CD4-positive, CD25-positive, alpha-beta regulatory T cell (primary cell): Measurements from ENCODE around the gene PPP2R2D. TPM values are rescaled to one million over a fixed set of nuclear protein-coding genes. Genes with fewer than 3 reads are reported as not detected.

Source experiments
- ATAC-seq, 2 donors: fragments of 150-1000 bp; cut with Tn5 transposase; one replicate each; pipeline ENCODE4 v1.10.0; 2021; ENCODE audit warnings: low read depth in 2 of 2, moderate number of reproducible peaks in 2 of 2, moderate library complexity in 1 of 2
- DNase-seq, 3 donors: peaks; one replicate each; pipeline versions ENCODE4 v3.0.0 to v3.0.0-alpha.2; 2012 to 2022; ENCODE audit warnings: mixed read lengths in 1 of 3
- H3K27ac ChIP-seq: one replicate; pipeline ENCODE4 v1.7.0; 2013; ENCODE audit warnings: mild to moderate bottlenecking, low read length; ENCODE audit not compliant: insufficient read depth, poor library complexity, severe bottlenecking
- H3K27me3 ChIP-seq: one replicate; pipeline ENCODE4 v1.7.0; 2013; ENCODE audit warnings: low read length; ENCODE audit not compliant: control insufficient read depth, insufficient read depth
- H3K36me3 ChIP-seq: one replicate; pipeline ENCODE4 v1.7.0; 2013; ENCODE audit warnings: mild to moderate bottlenecking, low read length, moderate library complexity; ENCODE audit not compliant: control insufficient read depth, insufficient read depth
- H3K4me1 ChIP-seq: 2 replicates; pipeline ENCODE4 v1.7.0; 2013; ENCODE audit warnings: mild to moderate bottlenecking, low read length; ENCODE audit not compliant: insufficient read depth, control insufficient read depth, poor library complexity, severe bottlenecking
- H3K4me3 ChIP-seq: one replicate; pipeline ENCODE4 v1.7.0; 2013; ENCODE audit warnings: low read depth, mild to moderate bottlenecking, low read length, moderate library complexity
- H3K9me3 ChIP-seq, 2 experiments: 1 replicate in 1 of 2; 2 replicates in 1 of 2; pipeline ENCODE4 v1.7.0; 2013; ENCODE audit warnings: low read length in 2 of 2, mild to moderate bottlenecking in 1 of 2, moderate library complexity in 1 of 2; ENCODE audit not compliant: control insufficient read depth in 2 of 2
- H3K27ac Mint-ChIP-seq, 3 donors: one replicate each; pipeline ENCODE4 v1.8.0; 2020 to 2022; ENCODE audit warnings: mild to moderate bottlenecking in 3 of 3, mixed read lengths in 3 of 3, moderate library complexity in 2 of 3
- H3K27me3 Mint-ChIP-seq: one replicate; pipeline ENCODE4 v1.8.0; 2022; ENCODE audit warnings: mild to moderate bottlenecking, mixed read lengths
- H3K36me3 Mint-ChIP-seq: one replicate; pipeline ENCODE4 v1.8.0; 2020; ENCODE audit warnings: mixed read lengths
- H3K4me1 Mint-ChIP-seq, 4 donors: one replicate each; pipeline ENCODE4 v1.8.0; 2020 to 2022; ENCODE audit warnings: mixed read lengths in 4 of 4, mild to moderate bottlenecking in 1 of 4
- H3K4me3 Mint-ChIP-seq, 4 donors: one replicate each; pipeline ENCODE4 v1.8.0; 2020 to 2022; ENCODE audit warnings: mild to moderate bottlenecking in 4 of 4, mixed read lengths in 4 of 4, moderate library complexity in 3 of 4
- H3K9me3 Mint-ChIP-seq, 7 donors: one replicate each; pipeline ENCODE4 v1.8.0; 2020 to 2022; ENCODE audit warnings: mixed read lengths in 7 of 7, mild to moderate bottlenecking in 3 of 7, moderate library complexity in 2 of 7
- polyA plus RNA-seq, 4 donors: library from polyadenylated mRNA; unstranded; fragments of 300-500 nt; fragmentation: Illumina TruSeq; gene quantifications; one replicate each; pipeline ENCODE4 v1.2.3, GENCODE V29; 2021
- total RNA-seq: library from RNA; stranded (reverse); gene quantifications from one replicate; pipeline ENCODE4 v1.2.3, GENCODE V29; 2022

The PPP2R2D gene
- total and polyA plus RNA-seq, 5 donors from 2014 or later: 23.8 to 48.1 (median 26.6) TPM

GRCh38 chr10:131899116-131899690, 1.6 kb upstream of the PPP2R2D start:
- Mint-ChIP-seq H3K27ac (peak overlapping the region in 1 of 3 donors; percentile 25), H3K9me3 (peaks cover 0 to 3% (median 0%) of the 10 kb centered on the region in 7 donors), H3K27me3 (peaks cover 28% of the 10 kb centered on the region), H3K4me1 (peaks cover 10 to 39% (median 20%) of the 10 kb centered on the region in 4 donors), H3K4me3 (peak overlapping the region; percentile 86 to 94 (median 92)), H3K36me3 (no peaks in the 10 kb centered on the region)
- H3K36me3 ChIP-seq: no peaks in the 10 kb centered on the region
- ATAC-seq (no peak), DNase-seq (no peak)
- H3K4me1 ChIP-seq: peaks cover 30% of the 10 kb centered on the region
- no peaks in the 10 kb centered on the region for H3K9me3 ChIP-seq
- no peak overlapping the region for H3K4me3 ChIP-seq
- H3K27me3 ChIP-seq: no peaks in the 10 kb centered on the region
- no peak overlapping the region for H3K27ac ChIP-seq

- Mint-ChIP-seq H3K36me3 (no peaks in the 10 kb centered on the region), H3K4me1 (peaks cover 14 to 45% (median 26%) of the 10 kb centered on the region in 4 donors), H3K27ac (peak overlapping the region in 2 of 3 donors; percentile 90 to 94), H3K27me3 (peaks cover 31% of the 10 kb centered on the region), H3K4me3 (peak overlapping the region; percentile 86 to 94 (median 92)), H3K9me3 (peaks cover 0 to 3% (median 0%) of the 10 kb centered on the region in 7 donors)
- ATAC-seq: no peak
- peak overlapping the region; percentile 29 for H3K4me3 ChIP-seq
- peaks cover 37% of the 10 kb centered on the region for H3K4me1 ChIP-seq
- H3K27me3 ChIP-seq: no peaks in the 10 kb centered on the region
- H3K27ac ChIP-seq: peak overlapping the region; percentile 93
- H3K36me3 ChIP-seq: no peaks in the 10 kb centered on the region
- no peaks in the 10 kb centered on the region for H3K9me3 ChIP-seq
- no peak for DNase-seq
Measured at GRCh38 chr10:131899695-131900349, 986 bp upstream of the PPP2R2D start.

GRCh38 chr10:131901181-131901829, 497 bp downstream of the PPP2R2D start:
- Mint-ChIP-seq H3K27me3 (peaks cover 27% of the 10 kb centered on the region), H3K4me1 (peaks cover 20 to 58% (median 38%) of the 10 kb centered on the region in 4 donors), H3K36me3 (no peaks in the 10 kb centered on the region)

GRCh38 chr10:131902211-131902610, 1.4 kb downstream of the PPP2R2D start:
- peaks cover 0 to 3% (median 0%) of the 10 kb centered on the region in 7 donors for H3K9me3 Mint-ChIP-seq
- H3K36me3 ChIP-seq: peaks cover 9% of the 10 kb centered on the region
- H3K4me1 ChIP-seq: peaks cover 58% of the 10 kb centered on the region
- H3K4me1 Mint-ChIP-seq: peaks cover 22 to 65% (median 39%) of the 10 kb centered on the region in 4 donors
- H3K4me3 ChIP-seq: peak overlapping the region; percentile 86
- H3K27ac Mint-ChIP-seq: peak overlapping the region; percentile 90 to 97 (median 97)
- H3K27ac ChIP-seq: peak overlapping the region; percentile 81
- peaks cover 27% of the 10 kb centered on the region for H3K27me3 Mint-ChIP-seq
- H3K9me3 ChIP-seq: no peaks in the 10 kb centered on the region
- H3K36me3 Mint-ChIP-seq: no peaks in the 10 kb centered on the region
- H3K4me3 Mint-ChIP-seq: peak overlapping the region; percentile 91 to 98 (median 95)
- ATAC-seq (no peak), DNase-seq (no peak)
- H3K27me3 ChIP-seq: no peaks in the 10 kb centered on the region

More at GRCh38 chr10:131901181-131901829, 497 bp downstream of the PPP2R2D start:
- ATAC-seq (peak; percentile 4 to 5), DNase-seq (peak; percentile 39 to 70 (median 57))
- H3K27me3 ChIP-seq: no peaks in the 10 kb centered on the region
- H3K4me3 Mint-ChIP-seq: peak overlapping the region; percentile 91 to 98 (median 95)
- H3K27ac Mint-ChIP-seq: peak overlapping the region in 2 of 3 donors; percentile 97
- H3K36me3 ChIP-seq: peaks cover 9% of the 10 kb centered on the region
- H3K27ac ChIP-seq: peak overlapping the region; percentile 81
- H3K9me3 Mint-ChIP-seq: peaks cover 0 to 3% (median 0%) of the 10 kb centered on the region in 7 donors
- H3K9me3 ChIP-seq: no peaks in the 10 kb centered on the region
- peak overlapping the region; percentile 86 for H3K4me3 ChIP-seq
- H3K4me1 ChIP-seq: peaks cover 51% of the 10 kb centered on the region

GRCh38 chr10:131902691-131903090, 1.9 kb downstream of the PPP2R2D start:
- ATAC-seq (no peak), DNase-seq (no peak)
- H3K27ac ChIP-seq: peak overlapping the region; percentile 81
- H3K36me3 Mint-ChIP-seq: no peaks in the 10 kb centered on the region
- peaks cover 0 to 3% (median 0%) of the 10 kb centered on the region in 7 donors for H3K9me3 Mint-ChIP-seq
- H3K9me3 ChIP-seq: no peaks in the 10 kb centered on the region
- H3K36me3 ChIP-seq: peaks cover 9% of the 10 kb centered on the region
- H3K27me3 Mint-ChIP-seq: peaks cover 27% of the 10 kb centered on the region
- peak overlapping the region; percentile 91 to 98 (median 95) for H3K4me3 Mint-ChIP-seq
- peaks cover 23 to 70% (median 42%) of the 10 kb centered on the region in 4 donors for H3K4me1 Mint-ChIP-seq
- no peaks in the 10 kb centered on the region for H3K27me3 ChIP-seq
- H3K4me3 ChIP-seq: peak overlapping the region; percentile 86
- peaks cover 62% of the 10 kb centered on the region for H3K4me1 ChIP-seq
- H3K27ac Mint-ChIP-seq: peak overlapping the region; percentile 1 to 97 (median 97)

- Mint-ChIP-seq H3K27me3 (peaks cover 12% of the 10 kb centered on the region), H3K27ac (peak overlapping the region; percentile 91 to 97 (median 93)), H3K4me1 (peaks cover 31 to 81% (median 58%) of the 10 kb centered on the region in 4 donors), H3K4me3 (peak overlapping the region; percentile 79 to 91 (median 84)), H3K9me3 (peaks cover 0 to under 1% (median 0%) of the 10 kb centered on the region in 7 donors), H3K36me3 (peaks cover 8% of the 10 kb centered on the region)
- Histone ChIP-seq H3K4me3 (peak overlapping the region; percentile 62), H3K27me3 (no peaks in the 10 kb centered on the region), H3K4me1 (peaks cover 80% of the 10 kb centered on the region), H3K36me3 (peaks cover 22% of the 10 kb centered on the region), H3K9me3 (no peaks in the 10 kb centered on the region), H3K27ac (peak overlapping the region; percentile 71)
- ATAC-seq (no peak), DNase-seq (no peak)
Measured at GRCh38 chr10:131905267-131905571, 4.4 kb downstream of the PPP2R2D start.

- Mint-ChIP-seq H3K27me3 (peaks cover 12% of the 10 kb centered on the region), H3K27ac (peak overlapping the region; percentile 91 to 97 (median 93)), H3K9me3 (no peaks in the 10 kb centered on the region), H3K4me1 (peaks cover 31 to 85% (median 62%) of the 10 kb centered on the region in 4 donors), H3K36me3 (peaks cover 8% of the 10 kb centered on the region), H3K4me3 (peak overlapping the region; percentile 48 to 91 (median 84))
- peak overlapping the region; percentile 71 for H3K27ac ChIP-seq
- peak overlapping the region; percentile 62 for H3K4me3 ChIP-seq
- peaks cover 22% of the 10 kb centered on the region for H3K36me3 ChIP-seq
- no peak for DNase-seq
- ATAC-seq: no peak
- H3K9me3 ChIP-seq: no peaks in the 10 kb centered on the region
- H3K27me3 ChIP-seq: no peaks in the 10 kb centered on the region
- peaks cover 79% of the 10 kb centered on the region for H3K4me1 ChIP-seq
Measured at GRCh38 chr10:131905603-131906268, 4.9 kb downstream of the PPP2R2D start.
